IMR-90 (cell line): ENCODE results near the gene CLEC16A. TPM values are rescaled to one million over a fixed set of nuclear protein-coding genes. Genes with fewer than 3 reads are reported as not detected.
"Not testable (repeated sequence)": the region's sequence is repeated elsewhere in the genome, so short reads cannot be mapped to it uniquely, and the experiment has no call there.

Experiments used
- ATAC-seq: fragments of 200-7000 bp; cut with Tn5 transposase; 2 replicates; pipeline ENCODE4 v1.9.1; 2020; ENCODE audit warnings: low read depth, mild to moderate bottlenecking, moderate library complexity
- BruUV-seq: library from RNA; stranded (reverse); fragments of 400-500 nt; replicated peaks from 2 replicates; lab custom pipeline; 2021; lab: Mats Ljungman, UMichigan
- CTCF ChIA-PET: fragments of 300-600 bp; formaldehyde crosslinking; extraction: SDS; loops from one replicate; lab custom pipeline; 2021; ENCODE audit warnings: antibody characterized with exemption; lab: Yijun Ruan, JAX
- POLR2A ChIA-PET: fragments of 300-600 bp; sonication (Branson Sonifier 250); formaldehyde crosslinking; loops from one replicate; lab custom pipeline; 2022; ENCODE audit warnings: antibody characterized with exemption; ENCODE audit not compliant: unreplicated experiment; lab: Charles Lee
- DNase-seq: peaks from one replicate; pipeline ENCODE4 v3.0.0; 2013
- H2AFZ ChIP-seq: replicated peaks from 2 replicates; pipeline ENCODE3; 2013; ENCODE audit warnings: low read length, mild to moderate bottlenecking; ENCODE audit not compliant: poor library complexity
- H2AK5ac ChIP-seq: 2 replicates; pipeline ENCODE4 v1.6.1; 2013; ENCODE audit warnings: low read depth, low read length, inconsistent platforms
- H2AK9ac ChIP-seq: replicated peaks from 2 replicates; pipeline ENCODE3; 2013; ENCODE audit warnings: mild to moderate bottlenecking, low read depth, low read length, moderate library complexity; ENCODE audit not compliant: poor library complexity
- H2BK120ac ChIP-seq: 2 replicates; pipeline ENCODE4 v1.6.1; 2013; ENCODE audit warnings: low read depth, low read length, inconsistent platforms
- H2BK15ac ChIP-seq: 3 replicates; pipeline ENCODE4 v1.6.1; 2013; ENCODE audit warnings: low read depth, low read length, inconsistent platforms
- H2BK20ac ChIP-seq: 2 replicates; pipeline ENCODE4 v1.6.1; 2013; ENCODE audit warnings: low read depth, mild to moderate bottlenecking, inconsistent platforms, low read length, moderate library complexity
- H2BK5ac ChIP-seq: 2 replicates; pipeline ENCODE4 v1.6.1; 2013; ENCODE audit warnings: mild to moderate bottlenecking, low read depth, low read length, inconsistent platforms; ENCODE audit not compliant: poor library complexity, severe bottlenecking
- H3K14ac ChIP-seq: replicated peaks from 2 replicates; pipeline ENCODE4 v1.6.1; 2013; ENCODE audit warnings: low read depth, low read length, inconsistent platforms
- H3K18ac ChIP-seq: 2 replicates; pipeline ENCODE4 v1.6.1; 2013; ENCODE audit warnings: low read depth, low read length, control low read depth
- H3K23ac ChIP-seq: 2 replicates; pipeline ENCODE4 v1.6.1; 2013; ENCODE audit warnings: low read depth, low read length, inconsistent platforms
- H3K27ac ChIP-seq: 2 replicates; pipeline ENCODE4 v1.5.1; 2013; ENCODE audit warnings: mild to moderate bottlenecking, control low read depth, low read length; ENCODE audit not compliant: insufficient read depth
- H3K27me3 ChIP-seq: 2 replicates; pipeline ENCODE4 v1.6.1; 2013; ENCODE audit warnings: low read length; ENCODE audit not compliant: control insufficient read depth, insufficient read depth
- H3K36me3 ChIP-seq: 2 replicates; pipeline ENCODE4 v1.6.1; 2013; ENCODE audit warnings: low read length, mixed read lengths; ENCODE audit not compliant: control insufficient read depth, insufficient read depth
- H3K4ac ChIP-seq: 2 replicates; pipeline ENCODE4 v1.6.1; 2013; ENCODE audit warnings: low read depth, low read length, inconsistent platforms
- H3K4me1 ChIP-seq: 2 replicates; pipeline ENCODE4 v1.6.1; 2013; ENCODE audit warnings: low read length, mixed read lengths; ENCODE audit not compliant: control insufficient read depth, insufficient read depth
- H3K4me2 ChIP-seq: 2 replicates; pipeline ENCODE4 v1.6.1; 2013; ENCODE audit warnings: low read depth, mild to moderate bottlenecking, control low read depth, low read length, moderate library complexity
- H3K4me3 ChIP-seq: 2 replicates; pipeline ENCODE4 v1.5.1; 2013; ENCODE audit warnings: low read depth, mild to moderate bottlenecking, control low read depth, low read length, moderate library complexity; ENCODE audit not compliant: insufficient read depth
- H3K56ac ChIP-seq: 2 replicates; pipeline ENCODE4 v1.6.1; 2013; ENCODE audit warnings: low read length, inconsistent platforms; ENCODE audit not compliant: insufficient read depth; ENCODE audit errors: extremely low read depth
- H3K79me1 ChIP-seq, 2 experiments: 2 replicates each; pipeline ENCODE4 v1.6.1; 2013; ENCODE audit warnings: low read length in 2 of 2, inconsistent platforms in 1 of 2, low read depth in 1 of 2
- H3K9ac ChIP-seq: 2 replicates; pipeline ENCODE4 v1.6.1; 2013; ENCODE audit warnings: low read depth, low read length, control low read depth
- H3K9me1 ChIP-seq: 2 replicates; pipeline ENCODE4 v1.6.1; 2013; ENCODE audit warnings: low read length, inconsistent platforms; ENCODE audit not compliant: insufficient read depth
- H3K9me3 ChIP-seq: 2 replicates; pipeline ENCODE4 v1.6.1; 2013; ENCODE audit warnings: low read length; ENCODE audit not compliant: control insufficient read depth, insufficient read depth
- H4K20me1 ChIP-seq: 2 replicates; pipeline ENCODE4 v1.6.1; 2013; ENCODE audit warnings: low read length, inconsistent platforms; ENCODE audit not compliant: insufficient read depth
- H4K5ac ChIP-seq: 2 replicates; pipeline ENCODE4 v1.6.1; 2013; ENCODE audit warnings: mild to moderate bottlenecking, low read depth, low read length, control low read depth
- H4K8ac ChIP-seq, 2 experiments: 2 replicates each; pipeline ENCODE4 v1.6.1; 2013; ENCODE audit warnings: low read depth in 2 of 2, low read length in 2 of 2, control low read depth in 1 of 2, inconsistent platforms in 1 of 2
- H4K91ac ChIP-seq: 2 replicates; pipeline ENCODE4 v1.6.1; 2013; ENCODE audit warnings: low read depth, low read length, inconsistent platforms; ENCODE audit not compliant: insufficient read depth
- WGBS, 2 experiments: methylation state at CpG; one replicate each; pipeline versions ENCODE4 v1.1.5 to v1.1.7; 2013; ENCODE audit warnings: missing lambda C conversion rate in 2 of 2; ENCODE audit not compliant: insufficient read length in 1 of 2; ENCODE audit errors: extremely low coverage in 2 of 2; 5-methylcytosine and 5-hydroxymethylcytosine counted together
- dilution Hi-C: fragments of 300-500 bp; cut with HindIII; formaldehyde crosslinking; loops from one replicate; pipeline ENCODE4 v1.14.3; 2018; ENCODE audit warnings: low sequenced_read_pairs; ENCODE audit not compliant: unreplicated experiment
- in situ Hi-C: fragments of 300-500 bp; cut with MboI; formaldehyde crosslinking; loops from 3 replicates; pipeline ENCODE4 v1.14.3; 2019; ENCODE audit warnings: low sequenced_read_pairs, inconsistent platforms, mixed read lengths
- intact Hi-C: fragments of 100-400 bp; cut with micrococcal nuclease; formaldehyde crosslinking; loops from 2 replicates; pipeline ENCODE4 v1.10.0; 2022
- polyA plus RNA-seq, 3 experiments: library from polyadenylated mRNA; depleted of rRNA; stranded (reverse); fragments of >200 nt; gene quantifications; 2 replicates each; pipeline ENCODE4 v1.2.3, GENCODE V29; 2012; ENCODE audit warnings: low replicate concordance in 1 of 3
- total RNA-seq: library from RNA; depleted of rRNA; stranded (reverse); fragments of >200 nt; gene quantifications from 2 replicates; pipeline ENCODE4 v1.2.3, GENCODE V29; 2012

Gene CLEC16A
- total and polyA plus RNA-seq, 2 of the 4 experiments (the other 2 are of a cell fraction) = 15.9 to 16.5 TPM

- H3K4me1 ChIP-seq, H2BK5ac ChIP-seq, H3K4ac ChIP-seq, H3K4me3 ChIP-seq, dilution Hi-C loops, H2BK120ac ChIP-seq, CTCF ChIA-PET, ATAC-seq, H4K5ac ChIP-seq, H3K27me3 ChIP-seq, H3K18ac ChIP-seq, H3K9me1 ChIP-seq, H3K23ac ChIP-seq, H2AK5ac ChIP-seq, H2AK9ac ChIP-seq, intact Hi-C loops, H2AFZ ChIP-seq, H3K4me2 ChIP-seq, H3K9me3 ChIP-seq, H2BK20ac ChIP-seq, DNase-seq, H3K14ac ChIP-seq, H3K56ac ChIP-seq, H4K91ac ChIP-seq, POLR2A ChIA-PET, H3K27ac ChIP-seq, H3K9ac ChIP-seq, BruUV-seq, H2BK15ac ChIP-seq, H4K8ac ChIP-seq: not testable (repeated sequence)
- H4K20me1 ChIP-seq = peaks cover 40% of the 10 kb centered on the region
- in situ Hi-C loops = loop anchor here (25.0 kb wide), 1 partner anchor 1817 kb away; no protein-coding TSS in a partner anchor
- WGBS, 2 experiments = 92% methylated on average over 10 of the region's 12 CpGs; no CpG with 5 or more reads in 1 of the 2 experiments
- H3K79me1 ChIP-seq = peaks cover 28 to 38% of the 10 kb centered on the region in 2 experiments
- H3K36me3 ChIP-seq = peaks cover 50% of the 10 kb centered on the region
Observed at GRCh38 chr16:10929097-10929496, 15.3 kb upstream of the CLEC16A start.
